Panc1 (cell line): ENCODE data around the gene SETD1A. TPM values are rescaled to one million over a fixed set of nuclear protein-coding genes. Genes with fewer than 3 reads are reported as not detected.
"Not testable (repeated sequence)": the region's sequence is repeated elsewhere in the genome, so short reads cannot be mapped to it uniquely, and the experiment has no call there.

ENCODE experiments used
- ATAC-seq: fragments of 200-7000 bp; cut with Tn5 transposase; 2 replicates; pipeline ENCODE4 v1.9.1; 2020; ENCODE audit warnings: mild to moderate bottlenecking, moderate library complexity
- BruUV-seq: library from RNA; stranded (reverse); fragments of 400-500 nt; replicated peaks from 2 replicates; lab custom pipeline; 2021; lab: Mats Ljungman, UMichigan
- CTCF ChIA-PET: fragments of 300-600 bp; sonication (Branson Sonifier 250); formaldehyde crosslinking; loops from one replicate; lab custom pipeline; 2022; ENCODE audit warnings: antibody characterized with exemption; lab: Charles Lee
- POLR2A ChIA-PET: fragments of 300-600 bp; sonication (Branson Sonifier 250); formaldehyde crosslinking; loops from one replicate; lab custom pipeline; 2022; ENCODE audit warnings: antibody characterized with exemption; lab: Charles Lee
- DNase-seq: peaks from one replicate; pipeline ENCODE4 v3.0.0-alpha.2; 2010; ENCODE audit warnings: low read depth, low spot score
- H3K27ac ChIP-seq: 2 replicates; pipeline ENCODE4 v1.5.1; 2011; ENCODE audit warnings: mild to moderate bottlenecking, low read length, inconsistent platforms
- H3K27me3 ChIP-seq: fragments of 200-500 bp; sonication (Bioruptor generic); 2 replicates; pipeline ENCODE4 v1.6.0; 2014; ENCODE audit warnings: low read length, inconsistent platforms; ENCODE audit not compliant: control insufficient read depth, insufficient read depth
- H3K36me3 ChIP-seq: fragments of 200-500 bp; sonication (Bioruptor generic); 2 replicates; pipeline ENCODE4 v1.5.1; 2014; ENCODE audit warnings: inconsistent platforms, mild to moderate bottlenecking, low read length, moderate library complexity; ENCODE audit not compliant: control insufficient read depth, insufficient read depth
- H3K4me1 ChIP-seq: 2 replicates; pipeline ENCODE4 v1.5.1; 2011; ENCODE audit warnings: inconsistent platforms, mild to moderate bottlenecking, low read length, moderate library complexity; ENCODE audit not compliant: control insufficient read depth, insufficient read depth
- H3K4me3 ChIP-seq, 2 experiments: 2 replicates each; pipeline ENCODE4 v1.5.1; 2011 to 2012; ENCODE audit warnings: low read depth in 2 of 2, low read length in 2 of 2, mild to moderate bottlenecking in 2 of 2, inconsistent platforms in 1 of 2, moderate library complexity in 1 of 2
- H3K9me3 ChIP-seq: fragments of 200-500 bp; sonication (Bioruptor generic); 2 replicates; pipeline ENCODE4 v1.5.1; 2014; ENCODE audit warnings: low read depth, mild to moderate bottlenecking, inconsistent platforms, low read length, moderate library complexity; ENCODE audit not compliant: control insufficient read depth, insufficient read depth
- CTCF ChIP-seq: fragments of 450-650 bp; IDR thresholded peaks from 2 replicates; pipeline ENCODE4 v1.5.1; 2017; ENCODE audit warnings: mild to moderate bottlenecking
- POLR2AphosphoS5 ChIP-seq: IDR thresholded peaks from 2 replicates; pipeline ENCODE4 v1.6.1; 2012; ENCODE audit warnings: mild to moderate bottlenecking, low read depth, low read length, moderate library complexity
- REST ChIP-seq, 2 experiments: IDR thresholded peaks; 2 replicates each; pipeline ENCODE4 v1.6.1; 2011 to 2012; ENCODE audit warnings: low read depth in 2 of 2, control low read depth in 1 of 2, low read length in 1 of 2, mild to moderate bottlenecking in 1 of 2, moderate library complexity in 1 of 2; ENCODE audit not compliant: insufficient read depth in 1 of 2
- SIN3A ChIP-seq: IDR thresholded peaks from 2 replicates; pipeline ENCODE4 v1.6.1; 2012; ENCODE audit warnings: low read depth, mild to moderate bottlenecking, low read length, moderate library complexity, borderline replicate concordance; ENCODE audit not compliant: insufficient read depth
- TCF7L2 ChIP-seq: IDR thresholded peaks from 2 replicates; pipeline ENCODE4 v1.6.1; 2011; ENCODE audit warnings: mild to moderate bottlenecking, low read depth, low read length, inconsistent platforms
- in situ Hi-C: cut with HindIII; loops from 2 replicates; pipeline ENCODE4 v1.10.0; 2016; ENCODE audit warnings: low sequenced_read_pairs, low pct_unique_long_range_greater_than_20kb
- intact Hi-C: fragments of 100-400 bp; cut with micrococcal nuclease; formaldehyde crosslinking; loops from one replicate; pipeline ENCODE4 v1.10.0; 2022; ENCODE audit not compliant: unreplicated experiment
- total RNA-seq: library from RNA; stranded (reverse); gene quantifications from one replicate; pipeline ENCODE4 v1.2.1, GENCODE V29; 2021; ENCODE audit not compliant: unreplicated experiment

The SETD1A gene
- total RNA-seq, 1 experiment from 2014 or later, result 38.7 TPM

- DNase-seq (no peak), ATAC-seq (peak; percentile 59)
- ChIA-PET CTCF (no interaction called here), POLR2A (no interaction called here)
- H3K4me1 ChIP-seq, result no peaks in the 10 kb centered on the region
- no peaks in the 10 kb centered on the region for H3K36me3 ChIP-seq
- H3K4me3 ChIP-seq, result no peak overlapping the region
- H3K27ac ChIP-seq, result no peak overlapping the region
- no TSS peak for BruUV-seq
- H3K9me3 ChIP-seq, result no peaks in the 10 kb centered on the region
- in situ Hi-C loops (no loop called here), intact Hi-C loops (no loop called here)
- no peak; the same call in 1 of the 2 replicates for TF ChIP-seq CTCF
- no peak for TF ChIP-seq SIN3A
- no peak for TF ChIP-seq REST (IDR thresholded peaks at IDR 0.05; ENCODE audit: insufficient read depth in 1 of 2, low read depth in 2 of 2, low read length in 1 of 2)
- TF ChIP-seq POLR2AphosphoS5, result no peak
- TF ChIP-seq TCF7L2, result no peak
- no peaks in the 10 kb centered on the region for H3K27me3 ChIP-seq
Measured at GRCh38 chr16:30934827-30935557, 22.6 kb upstream of the SETD1A start.

- in situ Hi-C loops (no loop called here), intact Hi-C loops (no loop called here)
- H3K36me3 ChIP-seq, result no peaks in the 10 kb centered on the region
- peaks cover 8% of the 10 kb centered on the region; the same call in 1 of the 2 replicates for H3K4me1 ChIP-seq
- ChIA-PET CTCF (no interaction called here), POLR2A (no interaction called here)
- DNase-seq (no peak), ATAC-seq (no peak)
- H3K9me3 ChIP-seq, result no peaks in the 10 kb centered on the region
- TF ChIP-seq POLR2AphosphoS5 (no peak), REST (IDR thresholded peaks at IDR 0.05; ENCODE audit: insufficient read depth in 1 of 2, low read depth in 2 of 2, low read length in 1 of 2) (no peak), SIN3A (no peak), CTCF (no peak), TCF7L2 (no peak)
- no peaks in the 10 kb centered on the region for H3K27me3 ChIP-seq
- H3K27ac ChIP-seq, result no peak overlapping the region
- no TSS peak for BruUV-seq
- no peak overlapping the region for H3K4me3 ChIP-seq
Measured at GRCh38 chr16:30937692-30938091, 19.9 kb upstream of the SETD1A start.

- BruUV-seq, H3K9me3 ChIP-seq, H3K36me3 ChIP-seq, H3K4me1 ChIP-seq, intact Hi-C loops, H3K4me3 ChIP-seq, H3K27ac ChIP-seq, ATAC-seq, DNase-seq, in situ Hi-C loops, H3K27me3 ChIP-seq: not testable (repeated sequence)
- ChIA-PET CTCF (interaction anchor here (0.6 to 1.0 kb wide), 4 partner anchors 11 to 359 kb away, joined by 3 to 7 read pairs (median 4); no protein-coding TSS in a partner anchor), POLR2A (interaction anchor here (0.7 kb wide), 1 partner anchor 181 kb away, joined by 3 read pairs; no protein-coding TSS in a partner anchor)
Measured at GRCh38 chr16:30939571-30939970, 18.0 kb upstream of the SETD1A start.
